Right cardiac atrium (tissue), 5 donors: ENCODE data around the gene ZNF467. TPM values are rescaled to one million over a fixed set of nuclear protein-coding genes. Genes with fewer than 3 reads are reported as not detected.

ENCODE experiments used
- ATAC-seq, 2 donors: fragments of 200-7000 bp; cut with Tn5 transposase; one replicate each; pipeline versions ENCODE4 v1.8.0 to v1.9.1; 2020; ENCODE audit warnings: moderate library complexity in 2 of 2, mild to moderate bottlenecking in 1 of 2
- DNase-seq, 3 donors: peaks; one replicate each; pipeline ENCODE4 v3.0.0-alpha.2; 2020
- H3K27ac ChIP-seq: one replicate; pipeline ENCODE4 v1.5.1; 2013; ENCODE audit warnings: mild to moderate bottlenecking, low read length, control low read depth, moderate library complexity
- H3K27me3 ChIP-seq: one replicate; pipeline ENCODE4 v1.6.1; 2013; ENCODE audit not compliant: control insufficient read depth, insufficient read depth
- H3K4me1 ChIP-seq: one replicate; pipeline ENCODE4 v1.6.1; 2013; ENCODE audit warnings: low read length; ENCODE audit not compliant: control insufficient read depth, insufficient read depth
- H3K4me3 ChIP-seq: one replicate; pipeline ENCODE4 v1.5.1; 2013; ENCODE audit warnings: low read length, control low read depth
- H3K9me3 ChIP-seq: one replicate; pipeline ENCODE4 v1.6.1; 2013; ENCODE audit warnings: low read length; ENCODE audit not compliant: control insufficient read depth
- WGBS: extraction: QIAGEN DNeasy Blood & Tissue Kit; methylation state at CpG from one replicate; pipeline ENCODE4 v1.1.7; 2013; 5-methylcytosine and 5-hydroxymethylcytosine counted together
- intact Hi-C, 4 donors: fragments of 100-400 bp; cut with DNase I; formaldehyde crosslinking; loops; one replicate each; pipeline versions ENCODE4 v1.11.0 to v1.14.0; 2022 to 2023
- polyA plus RNA-seq: library from polyadenylated mRNA; stranded (reverse); fragments of 200-250 nt; gene quantifications from one replicate; pipeline ENCODE4 v1.2.3, GENCODE V29; 2013
- total RNA-seq, 4 donors: library from RNA; stranded (reverse); fragmentation: NEBNext Ultra II Directional; extraction: Animal tissue kit (Norgen Biotek cat#: 25700); gene quantifications; one replicate each; pipeline ENCODE4 v1.2.1, GENCODE V29; 2021
- donor health status: healthy with polysubstance abuse.
- donor health status: DM: no; HTN: yes; CAD: no.
- donor health status: DM: no; HTN: no; CAD: no.
- donor health status: DM: no; HTN: yes; CAD: no; lungs with severe emphysema.
- donor health status: DM: yes; HTN: yes; CAD: no.

The ZNF467 gene
- total and polyA plus RNA-seq, 5 donors = 6.6 to 15.6 (median 10.8) TPM

- no peaks in the 10 kb centered on the region for H3K4me1 ChIP-seq
- no peak overlapping the region for H3K27ac ChIP-seq
- intact Hi-C loops = no loop called here
- ATAC-seq (no peak), DNase-seq (no peak)
- WGBS = 62% methylated on average over 18 of the region's 18 CpGs
- no peaks in the 10 kb centered on the region for H3K9me3 ChIP-seq
- no peaks in the 10 kb centered on the region for H3K27me3 ChIP-seq
- no peak overlapping the region for H3K4me3 ChIP-seq
These were observed 7.2 kb downstream of the ZNF467 start for GRCh38 chr7:149766135-149766675.

- Histone ChIP-seq H3K27ac (no peak overlapping the region), H3K4me1 (no peaks in the 10 kb centered on the region), H3K27me3 (no peaks in the 10 kb centered on the region), H3K9me3 (no peaks in the 10 kb centered on the region), H3K4me3 (no peak overlapping the region)
- WGBS = 58% methylated on average over 76 of the region's 76 CpGs
- intact Hi-C loops = no loop called here
- ATAC-seq (peak in 1 of 2 donors; percentile 7), DNase-seq (no peak)
These were observed 7.8 kb downstream of the ZNF467 start for GRCh38 chr7:149765399-149766121.

GRCh38 chr7:149764481-149765398 lies 8.6 kb downstream of the ZNF467 start:
- H3K4me3 ChIP-seq = no peak overlapping the region
- 51% methylated on average over 96 of the region's 96 CpGs for WGBS
- ATAC-seq = peak in 1 of 2 donors; percentile 24

GRCh38 chr7:149763563-149764240 lies 9.7 kb downstream of the ZNF467 start:
- Histone ChIP-seq H3K9me3 (no peaks in the 10 kb centered on the region), H3K27ac (no peak overlapping the region), H3K27me3 (no peaks in the 10 kb centered on the region), H3K4me1 (no peaks in the 10 kb centered on the region), H3K4me3 (no peak overlapping the region)
- DNase-seq = no peak
- ATAC-seq = no peak
- WGBS = 77% methylated on average over 22 of the region's 22 CpGs
- intact Hi-C loops = no loop called here

More at GRCh38 chr7:149764481-149765398, 8.6 kb downstream of the ZNF467 start:
- Histone ChIP-seq H3K4me1 (no peaks in the 10 kb centered on the region), H3K27ac (no peak overlapping the region), H3K9me3 (no peaks in the 10 kb centered on the region), H3K27me3 (no peaks in the 10 kb centered on the region)
- DNase-seq = no peak
- intact Hi-C loops = no loop called here

- H3K4me1 ChIP-seq = no peaks in the 10 kb centered on the region
- ATAC-seq (no peak), DNase-seq (no peak)
- 88% methylated on average over 10 of the region's 10 CpGs for WGBS
- H3K27me3 ChIP-seq = no peaks in the 10 kb centered on the region
- no peak overlapping the region for H3K4me3 ChIP-seq
- intact Hi-C loops = no loop called here
- H3K27ac ChIP-seq = no peak overlapping the region
- no peaks in the 10 kb centered on the region for H3K9me3 ChIP-seq
These were observed 10.8 kb downstream of the ZNF467 start for GRCh38 chr7:149762610-149763009.

GRCh38 chr7:149762089-149762488 lies 11.3 kb downstream of the ZNF467 start:
- DNase-seq (no peak), ATAC-seq (no peak)
- no peak overlapping the region for H3K27ac ChIP-seq
- H3K4me3 ChIP-seq = no peak overlapping the region
- H3K4me1 ChIP-seq = no peaks in the 10 kb centered on the region
- no peaks in the 10 kb centered on the region for H3K27me3 ChIP-seq
- WGBS = 74% methylated on average over 4 of the region's 4 CpGs
- intact Hi-C loops = no loop called here
- H3K9me3 ChIP-seq = no peaks in the 10 kb centered on the region

- Histone ChIP-seq H3K4me3 (no peak overlapping the region), H3K27ac (no peak overlapping the region), H3K4me1 (no peaks in the 10 kb centered on the region), H3K27me3 (no peaks in the 10 kb centered on the region), H3K9me3 (no peaks in the 10 kb centered on the region)
- no peak for ATAC-seq
- 55% methylated on average over 5 of the region's 5 CpGs for WGBS
- no peak for DNase-seq
- intact Hi-C loops = no loop called here
These were observed 12.1 kb downstream of the ZNF467 start for GRCh38 chr7:149761307-149761706.

GRCh38 chr7:149760538-149760937 lies 12.8 kb downstream of the ZNF467 start:
- 68% methylated on average over 6 of the region's 6 CpGs for WGBS
- ATAC-seq = no peak
- H3K9me3 ChIP-seq = no peaks in the 10 kb centered on the region
- no peaks in the 10 kb centered on the region for H3K27me3 ChIP-seq
- H3K4me1 ChIP-seq = no peaks in the 10 kb centered on the region
- H3K27ac ChIP-seq = no peak overlapping the region
- intact Hi-C loops = no loop called here
- no peak overlapping the region for H3K4me3 ChIP-seq
- DNase-seq = no peak

- H3K4me3 ChIP-seq = no peak overlapping the region
- DNase-seq = no peak
- H3K9me3 ChIP-seq = no peaks in the 10 kb centered on the region
- 82% methylated on average over 12 of the region's 12 CpGs for WGBS
- H3K4me1 ChIP-seq = no peaks in the 10 kb centered on the region
- no peak overlapping the region for H3K27ac ChIP-seq
- ATAC-seq = no peak
- intact Hi-C loops = no loop called here
- no peaks in the 10 kb centered on the region for H3K27me3 ChIP-seq
These were observed 14.1 kb downstream of the ZNF467 start for GRCh38 chr7:149759093-149759860.
